H1 (cell line): ENCODE data around the gene ATCAY. TPM values are rescaled to one million over a fixed set of nuclear protein-coding genes. Genes with fewer than 3 reads are reported as not detected.

Source experiments
- CTCF ChIA-PET: fragments of 300-600 bp; sonication (Branson Sonifier 250); formaldehyde crosslinking; loops from one replicate; lab custom pipeline; 2021; ENCODE audit not compliant: partially characterized antibody; lab: Charles Lee
- POLR2A ChIA-PET: fragments of 300-600 bp; sonication (Branson Sonifier 250); formaldehyde crosslinking; loops from one replicate; lab custom pipeline; 2021; ENCODE audit warnings: inconsistent platforms; ENCODE audit not compliant: partially characterized antibody; lab: Charles Lee
- DNase-seq, 2 experiments: peaks; one replicate each; pipeline versions ENCODE4 v3.0.0 to v3.0.0-alpha.2; 2010 to 2022; ENCODE audit warnings: low spot score in 2 of 2, low read depth in 1 of 2, mixed read lengths in 1 of 2
- FAIRE-seq: peaks from 2 replicates; lab custom pipeline; 2011; peaks lifted over from hg19 to GRCh38; lab: Jason Lieb, UNC
- H2AFZ ChIP-seq: 2 replicates; pipeline ENCODE4 v1.8.1; 2012; ENCODE audit warnings: low read length, inconsistent platforms
- H2AK5ac ChIP-seq: 2 replicates; pipeline ENCODE4 v1.6.1; 2013; ENCODE audit warnings: low read depth, low read length
- H2BK120ac ChIP-seq: replicated peaks from 2 replicates; pipeline ENCODE3; 2013; ENCODE audit warnings: low read depth, low read length, inconsistent platforms
- H2BK12ac ChIP-seq: 2 replicates; pipeline ENCODE4 v1.6.1; 2013; ENCODE audit warnings: low read depth, low read length
- H2BK15ac ChIP-seq: 2 replicates; pipeline ENCODE4 v1.6.1; 2013; ENCODE audit warnings: low read length
- H2BK20ac ChIP-seq: 2 replicates; pipeline ENCODE4 v1.6.1; 2013; ENCODE audit warnings: low read length
- H2BK5ac ChIP-seq: 2 replicates; pipeline ENCODE4 v1.6.1; 2013; ENCODE audit warnings: low read depth, low read length
- H3K14ac ChIP-seq: 2 replicates; pipeline ENCODE4 v1.6.1; 2013; ENCODE audit warnings: inconsistent platforms; ENCODE audit not compliant: insufficient read length
- H3K18ac ChIP-seq: 2 replicates; pipeline ENCODE4 v1.6.1; 2013; ENCODE audit warnings: low read length; ENCODE audit errors: extremely low read depth
- H3K23ac ChIP-seq: 2 replicates; pipeline ENCODE4 v1.6.1; 2013; ENCODE audit warnings: inconsistent platforms; ENCODE audit not compliant: insufficient read length
- H3K23me2 ChIP-seq: 2 replicates; pipeline ENCODE4 v1.6.1; 2013; ENCODE audit warnings: low read depth, low read length
- H3K27ac ChIP-seq: 2 replicates; pipeline ENCODE4 v1.6.1; 2011; ENCODE audit warnings: low read depth, low read length, inconsistent platforms
- H3K27me3 ChIP-seq, 4 experiments: replicated peaks in 1 of 4; 1 replicate in 1 of 4; 2 replicates in 3 of 4; pipeline versions ENCODE4 v1.6.1 to v1.8.1; 2011 to 2013; ENCODE audit warnings: low read length in 3 of 4, mild to moderate bottlenecking in 3 of 4, inconsistent platforms in 2 of 4, mixed read lengths in 2 of 4, moderate library complexity in 1 of 4; ENCODE audit not compliant: control insufficient read depth in 3 of 4, insufficient read depth in 3 of 4; ENCODE audit errors: extremely low read depth in 1 of 4
- H3K36me3 ChIP-seq, 4 experiments: 2 replicates each; pipeline versions ENCODE4 v1.6.1 to v1.8.1; 2011 to 2013; ENCODE audit warnings: mild to moderate bottlenecking in 4 of 4, low read length in 3 of 4, moderate library complexity in 2 of 4, control low read depth in 1 of 4, inconsistent platforms in 1 of 4; ENCODE audit not compliant: insufficient read depth in 4 of 4, control insufficient read depth in 2 of 4
- H3K4ac ChIP-seq: replicated peaks from 2 replicates; pipeline ENCODE3; 2013; ENCODE audit warnings: low read length, low read depth, mixed read lengths, inconsistent platforms; ENCODE audit not compliant: insufficient read length
- H3K4me1 ChIP-seq, 4 experiments: replicated peaks in 1 of 4; 1 replicate in 1 of 4; 2 replicates in 3 of 4; pipeline versions ENCODE4 v1.6.1 to v1.8.1; 2011 to 2013; ENCODE audit warnings: low read length in 3 of 4, inconsistent platforms in 2 of 4, mixed read lengths in 1 of 4; ENCODE audit not compliant: insufficient read depth in 4 of 4, control insufficient read depth in 3 of 4
- H3K4me2 ChIP-seq, 2 experiments: 2 replicates each; pipeline versions ENCODE4 v1.6.1 to v1.8.1; 2011 to 2013; ENCODE audit warnings: low read depth in 2 of 2, low read length in 2 of 2, control low read depth in 1 of 2, inconsistent platforms in 1 of 2, mild to moderate bottlenecking in 1 of 2; ENCODE audit not compliant: insufficient read depth in 1 of 2
- H3K4me3 ChIP-seq, 4 experiments: fragments of 200-600, 300-600 bp in 1 of 4; sonication (generic), shearing (Covaris generic), sonication (Bioruptor Twin) in 1 of 4; 2 replicates each; pipeline versions ENCODE4 v1.5.1 to v1.8.1; 2011 to 2016; ENCODE audit warnings: low read length in 4 of 4, low read depth in 3 of 4, control low read depth in 2 of 4, inconsistent platforms in 2 of 4, mild to moderate bottlenecking in 2 of 4, mixed read lengths in 1 of 4, moderate library complexity in 1 of 4; ENCODE audit not compliant: insufficient read depth in 2 of 4; ENCODE audit errors: extremely low read depth in 1 of 4
- H3K56ac ChIP-seq: replicated peaks from 2 replicates; pipeline ENCODE3; 2013; ENCODE audit warnings: low read depth, mild to moderate bottlenecking, mixed read lengths, low read length, inconsistent platforms; ENCODE audit not compliant: insufficient read length
- H3K79me1 ChIP-seq: 2 replicates; pipeline ENCODE4 v1.6.1; 2013; ENCODE audit warnings: low read depth, low read length, control low read depth
- H3K79me2 ChIP-seq, 2 experiments: 2 replicates each; pipeline versions ENCODE4 v1.6.1 to v1.8.1; 2012 to 2013; ENCODE audit warnings: low read length in 2 of 2, mild to moderate bottlenecking in 2 of 2, inconsistent platforms in 1 of 2; ENCODE audit not compliant: insufficient read depth in 2 of 2, control insufficient read depth in 1 of 2
- H3K9ac ChIP-seq, 4 experiments: replicated peaks in 1 of 4; 1 replicate in 1 of 4; 2 replicates in 3 of 4; pipeline versions ENCODE4 v1.6.1 to v1.8.1; 2011 to 2013; ENCODE audit warnings: low read depth in 3 of 4, low read length in 3 of 4, control low read depth in 2 of 4, mild to moderate bottlenecking in 2 of 4, moderate library complexity in 2 of 4, inconsistent platforms in 1 of 4; ENCODE audit errors: extremely low read depth in 1 of 4
- H3K9me3 ChIP-seq, 2 experiments: 2 replicates each; pipeline versions ENCODE4 v1.6.1 to v1.8.1; 2012 to 2013; ENCODE audit warnings: mild to moderate bottlenecking in 2 of 2, moderate library complexity in 2 of 2, control low read depth in 1 of 2, inconsistent platforms in 1 of 2, low read depth in 1 of 2, low read length in 1 of 2, mixed read lengths in 1 of 2; ENCODE audit not compliant: insufficient read depth in 2 of 2
- H4K20me1 ChIP-seq, 2 experiments: replicated peaks in 1 of 2; 2 replicates each; pipeline versions ENCODE3 to v1.8.1; 2011 to 2013; ENCODE audit warnings: inconsistent platforms in 2 of 2, low read length in 2 of 2, mild to moderate bottlenecking in 1 of 2; ENCODE audit not compliant: insufficient read depth in 2 of 2, control insufficient read depth in 1 of 2
- H4K5ac ChIP-seq: 2 replicates; pipeline ENCODE4 v1.6.1; 2013; ENCODE audit warnings: low read length, low read depth, mixed read lengths, inconsistent platforms; ENCODE audit not compliant: insufficient read length
- H4K8ac ChIP-seq: 2 replicates; pipeline ENCODE4 v1.8.0; 2013; ENCODE audit warnings: mild to moderate bottlenecking, moderate library complexity, low read length, inconsistent platforms; ENCODE audit not compliant: insufficient read depth; ENCODE audit errors: extremely low read depth
- H4K91ac ChIP-seq: replicated peaks from 2 replicates; pipeline ENCODE3; 2013; ENCODE audit warnings: low read length, mixed read lengths, inconsistent platforms; ENCODE audit not compliant: insufficient read length
- BCL11A ChIP-seq, 2 experiments: IDR thresholded peaks; one replicate each; pipeline ENCODE4 v1.6.1; 2011; ENCODE audit warnings: low read depth in 2 of 2, low read length in 2 of 2, mild to moderate bottlenecking in 2 of 2
- CBX8 ChIP-seq: fragments of 300-800, 300-1000 bp; sonication (generic); IDR thresholded peaks from 2 replicates; pipeline ENCODE4 v1.7.1; 2016; ENCODE audit warnings: low read depth, low read length, borderline replicate concordance
- GTF2F1 ChIP-seq: IDR thresholded peaks from 2 replicates; pipeline ENCODE4 v1.6.1; 2012; ENCODE audit warnings: low read depth, low read length, improper control_type of control experiment, borderline replicate concordance
- KDM5A ChIP-seq: fragments of 200-600 bp; IDR thresholded peaks from 2 replicates; pipeline ENCODE4 v1.7.1; 2012; ENCODE audit warnings: mild to moderate bottlenecking, low read length, inconsistent platforms, mixed read lengths
- SIRT6 ChIP-seq: IDR thresholded peaks from one replicate; pipeline ENCODE4 v1.7.1; 2012; ENCODE audit warnings: low read length, inconsistent platforms
- TCF12 ChIP-seq: IDR thresholded peaks from 2 replicates; pipeline ENCODE4 v1.6.1; 2011; ENCODE audit warnings: low read depth, mild to moderate bottlenecking, low read length
- WGBS, 2 experiments: shearing (Covaris generic) in 1 of 2; methylation state at CpG; one replicate each; pipeline versions ENCODE4 v1.1.6 to v1.1.7; 2013 to 2015; ENCODE audit warnings: low lambda C conversion rate in 2 of 2, mixed read lengths in 2 of 2, inconsistent platforms in 1 of 2, low coverage in 1 of 2, missing lambda C conversion rate in 1 of 2; ENCODE audit not compliant: insufficient replicate concordance in 2 of 2, insufficient coverage in 1 of 2, insufficient read length in 1 of 2; ENCODE audit errors: extremely low coverage in 1 of 2, missing lambda C conversion rate in 1 of 2; 5-methylcytosine and 5-hydroxymethylcytosine counted together
- polyA plus RNA-seq, 7 experiments: library from polyadenylated mRNA; depleted of rRNA in 3 of 7; stranded (reverse) in 5 of 7; unstranded in 2 of 7; fragments of >200 nt in 5 of 7; fragments of 200-250 nt in 2 of 7; gene quantifications; 1 replicate in 5 of 7; 2 replicates in 1 of 7; 4 replicates in 1 of 7; pipeline versions ENCODE4 v1.2.1 to v1.2.3, GENCODE V29; 2011 to 2013; ENCODE audit warnings: missing spikeins in 2 of 7, mixed read lengths in 2 of 7
- total RNA-seq: library from RNA; stranded (reverse); fragmentation: NEBNext Ultra II Directional; extraction: Animal tissue kit (Norgen Biotek cat#: 25700); gene quantifications from 2 replicates; pipeline ENCODE4 v1.2.1, GENCODE V29; 2021

ATCAY gene
- total and polyA plus RNA-seq, 2 of the 8 experiments (the other 6 are each of a cell fraction or from before 2014, with no cell fraction given) = 24.4 to 33.8 TPM

- no peak overlapping the region for H4K91ac ChIP-seq
- H3K4ac ChIP-seq = no peak overlapping the region
- H4K5ac ChIP-seq = no peak overlapping the region
- H3K4me1 ChIP-seq = no peaks in the 10 kb centered on the region
- peaks cover 0 to 22% (median 10%) of the 10 kb centered on the region in 4 experiments; a peak in 7 of 8 replicates for H3K36me3 ChIP-seq
- no peak overlapping the region for H2BK15ac ChIP-seq
- no peak overlapping the region for H4K8ac ChIP-seq
- 0 out of 2 replicates have a peak, but pooled peaks cover 2% of the 10 kb centered on the region for H3K79me1 ChIP-seq
- H3K14ac ChIP-seq = no peak overlapping the region
- TF ChIP-seq CBX8 (no peak), TCF12 (no peak), GTF2F1 (no peak), SIRT6 (no peak), BCL11A (IDR thresholded peaks at IDR 0.05; ENCODE audit: low read depth in 2 of 2, low read length in 2 of 2) (no peak), KDM5A (no peak)
- H2BK5ac ChIP-seq = no peak overlapping the region
- DNase-seq (no peak), FAIRE-seq (no peak)
- H3K4me2 ChIP-seq = no peak overlapping the region
- ChIA-PET CTCF (no interaction called here), POLR2A (interaction anchor here (1.4 kb wide), 1 partner anchor 68 kb away, joined by 3 read pairs; no protein-coding TSS in a partner anchor)
- 89% methylated on average over 8 of the region's 8 CpGs; no CpG with 5 or more reads in 1 of the 2 experiments for WGBS, 2 experiments
- H3K18ac ChIP-seq = no peak overlapping the region
- H2BK120ac ChIP-seq = no peak overlapping the region
- no peak overlapping the region for H3K9ac ChIP-seq
- H4K20me1 ChIP-seq = peaks cover 0 to 2% of the 10 kb centered on the region in 2 experiments
- no peak overlapping the region for H3K4me3 ChIP-seq
- no peak overlapping the region for H2AFZ ChIP-seq
- no peak overlapping the region for H2BK12ac ChIP-seq
- H3K27me3 ChIP-seq = no peaks in the 10 kb centered on the region
- peaks cover 0 to 2% of the 10 kb centered on the region in 2 experiments; a peak in 1 of 4 replicates for H3K9me3 ChIP-seq
- no peaks in the 10 kb centered on the region for H3K79me2 ChIP-seq
- no peak overlapping the region for H3K27ac ChIP-seq
- no peak overlapping the region for H2AK5ac ChIP-seq
- H3K23ac ChIP-seq = no peak overlapping the region
- no peaks in the 10 kb centered on the region for H3K23me2 ChIP-seq
- no peak overlapping the region for H3K56ac ChIP-seq
- no peak overlapping the region for H2BK20ac ChIP-seq
Measured at GRCh38 chr19:3904233-3904632, 23.7 kb downstream of the ATCAY start.
